T-helper 2 cell treated with Interferon-gamma antibody and Interleukin-4, amounts not matched to agents 100 ng/mL and 5 ng/mL, for 36 hours (primary cell): ENCODE data around the gene NTN4. TPM values are rescaled to one million over a fixed set of nuclear protein-coding genes. Genes with fewer than 3 reads are reported as not detected.
"Not testable (repeated sequence)": the region's sequence is repeated elsewhere in the genome, so short reads cannot be mapped to it uniquely, and the experiment has no call there.

Experiments
- intact Hi-C: fragments of 100-400 bp; cut with micrococcal nuclease; formaldehyde crosslinking; loops from one replicate; pipeline ENCODE4 v1.15.1; 2023
- total RNA-seq: library from RNA; stranded (reverse); gene quantifications from 2 replicates; pipeline ENCODE4 v1.2.3, GENCODE V29; 2022

The NTN4 gene
- total RNA-seq, 1 donor from 2014 or later: not detected

DNA sequence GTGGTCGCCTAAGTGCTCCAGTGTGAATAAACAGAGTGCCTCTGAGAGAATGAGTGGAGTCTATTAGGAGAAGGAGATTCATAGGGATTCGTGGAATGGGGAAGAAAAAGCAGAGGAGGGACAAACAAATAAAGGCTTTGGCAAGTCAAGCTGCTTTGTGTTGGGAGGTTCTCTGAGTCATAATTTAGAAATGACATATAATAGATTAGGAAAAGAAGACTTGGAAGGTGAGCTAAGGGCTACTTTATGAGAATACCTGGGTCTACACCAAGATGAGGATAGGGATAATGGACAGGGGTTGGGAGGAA is 6.4 kb upstream of the NTN4 start:
- intact Hi-C loops: no loop called here

DNA sequence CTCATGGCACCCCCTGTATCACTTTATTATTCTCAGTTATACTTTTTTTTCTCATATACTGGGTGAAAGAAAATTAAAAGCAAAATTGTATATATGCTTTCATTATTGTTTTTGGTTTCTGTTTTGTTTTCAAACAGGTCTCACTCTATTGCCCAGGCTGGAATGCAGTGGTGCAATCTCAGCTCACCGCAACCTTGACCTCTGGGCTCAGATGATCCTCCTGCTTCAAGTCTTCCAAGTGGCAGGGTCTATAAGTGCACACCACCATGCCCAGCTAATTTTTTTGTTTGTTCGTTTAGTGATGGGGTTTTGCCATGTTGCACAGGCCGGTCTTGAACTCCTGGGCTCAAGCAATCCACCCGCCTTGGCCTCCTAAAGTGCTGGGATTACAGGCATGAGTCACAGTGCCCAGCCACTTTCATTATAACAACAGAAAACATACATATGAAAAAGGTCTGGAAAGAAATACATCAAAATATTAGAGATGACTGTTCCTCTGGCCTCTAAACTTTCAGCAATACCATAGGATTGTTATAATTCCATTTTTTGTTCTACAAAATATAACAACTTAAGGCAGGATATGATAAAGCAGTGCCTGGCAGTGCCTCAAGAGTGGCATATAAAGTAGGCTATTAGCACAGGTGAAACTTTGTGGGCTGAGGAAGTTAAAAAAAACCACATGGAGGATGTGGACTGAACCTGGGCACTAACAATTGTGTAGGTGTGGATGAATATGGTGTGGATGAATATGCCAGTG is 5.8 kb upstream of the NTN4 start:
- intact Hi-C loops: no loop called here

- intact Hi-C loops: loop anchor here (1.0 to 5.0 kb wide), 2 partner anchors 207 to 239 kb away; partner anchors contain the start of gene USP44
Observed at GRCh38 chr12:95790917-95791849, 619 bp upstream of the NTN4 start.

- intact Hi-C loops: loop anchor here (1.0 to 5.0 kb wide), 2 partner anchors 209 to 237 kb away; partner anchors contain the start of gene USP44
Observed at GRCh38 chr12:95789126-95790032, 1.2 kb downstream of the NTN4 start.

DNA sequence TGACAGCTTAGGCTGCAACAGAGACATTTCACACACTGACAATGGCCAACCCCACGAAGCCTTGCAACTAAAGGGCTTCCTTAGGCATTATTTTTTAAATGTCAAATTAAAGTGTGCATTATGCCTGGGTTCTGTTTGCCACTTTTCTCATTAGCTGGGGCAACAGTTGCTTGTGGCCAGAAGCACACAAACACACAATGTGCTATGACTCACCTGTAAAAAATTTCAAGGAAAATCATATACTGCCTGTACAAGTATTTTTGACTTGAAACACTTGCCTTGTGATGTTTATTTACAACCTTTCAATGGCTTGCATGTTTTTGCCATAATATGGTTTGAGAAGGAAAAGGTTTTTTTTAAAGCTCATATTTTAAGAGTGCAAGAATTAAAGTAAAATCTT is 1.9 kb downstream of the NTN4 start:
- intact Hi-C loops: no loop called here

- intact Hi-C loops: no loop called here
Observed at GRCh38 chr12:95787274-95787818, 3.2 kb downstream of the NTN4 start.

DNA sequence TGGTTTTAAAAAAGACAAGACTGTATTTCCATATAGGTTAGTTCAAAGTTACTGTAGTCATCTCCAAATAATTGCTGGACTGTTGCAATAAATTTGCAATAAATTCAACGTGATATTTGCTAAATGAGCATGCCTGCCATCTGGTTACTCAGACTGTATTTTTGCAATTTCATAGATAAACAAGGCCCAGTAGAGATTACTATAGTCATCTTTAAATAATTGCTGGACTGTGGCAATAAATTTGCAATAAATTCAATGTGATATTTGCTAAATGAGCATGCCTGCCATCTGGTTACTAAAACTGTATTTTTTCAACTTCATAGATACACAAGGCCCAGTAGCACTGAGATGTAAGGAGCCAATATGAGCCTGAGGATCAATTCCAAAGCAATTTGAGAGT is 5.6 kb downstream of the NTN4 start:
- intact Hi-C loops: no loop called here

GRCh38 chr12:95784286-95784685 is 6.3 kb downstream of the NTN4 start:
- intact Hi-C loops: no loop called here

DNA sequence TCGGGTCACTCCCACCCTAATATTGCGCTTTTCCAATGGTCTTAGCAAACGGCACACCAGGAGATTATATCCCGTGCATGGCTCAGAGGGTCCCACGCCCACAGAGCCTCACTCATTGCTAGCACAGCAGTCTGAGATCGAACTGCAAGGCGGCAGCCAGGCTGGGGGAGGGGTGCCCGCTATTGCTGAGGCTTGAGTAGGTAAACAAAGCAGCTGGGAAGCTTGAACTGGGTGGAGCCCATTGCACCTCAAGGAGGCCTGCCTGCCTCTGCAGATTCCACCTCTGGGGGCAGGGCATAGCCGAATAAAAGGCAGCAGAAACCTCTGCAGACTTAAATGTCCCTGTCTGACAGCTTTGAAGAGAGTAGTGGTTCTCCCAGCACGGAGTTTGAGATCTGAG is 15.1 kb downstream of the NTN4 start:
- intact Hi-C loops: not testable (repeated sequence)

- intact Hi-C loops: no loop called here
Observed at GRCh38 chr12:95774311-95775045, 16.1 kb downstream of the NTN4 start.

- intact Hi-C loops: no loop called here
Observed at GRCh38 chr12:95773320-95773719, 17.2 kb downstream of the NTN4 start.

DNA sequence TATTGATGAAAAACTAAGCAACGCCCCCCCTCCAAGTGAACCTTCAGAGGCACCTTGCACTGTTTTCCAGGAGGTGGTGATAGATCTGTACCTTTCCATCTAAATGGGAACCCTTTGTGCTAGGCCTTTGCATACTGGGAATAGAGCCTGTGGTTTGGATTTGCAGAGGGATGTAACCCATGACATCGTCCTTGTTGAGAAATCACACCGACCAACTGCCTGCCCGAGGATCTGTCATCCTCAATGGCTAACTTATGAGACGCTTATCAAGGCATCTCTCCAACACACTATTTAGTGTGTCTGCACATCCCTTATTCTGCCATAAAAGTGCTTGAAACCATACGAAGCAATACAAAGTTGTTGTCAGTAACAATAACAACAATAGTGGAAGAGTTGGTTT is 22.9 kb downstream of the NTN4 start:
- intact Hi-C loops: no loop called here

DNA sequence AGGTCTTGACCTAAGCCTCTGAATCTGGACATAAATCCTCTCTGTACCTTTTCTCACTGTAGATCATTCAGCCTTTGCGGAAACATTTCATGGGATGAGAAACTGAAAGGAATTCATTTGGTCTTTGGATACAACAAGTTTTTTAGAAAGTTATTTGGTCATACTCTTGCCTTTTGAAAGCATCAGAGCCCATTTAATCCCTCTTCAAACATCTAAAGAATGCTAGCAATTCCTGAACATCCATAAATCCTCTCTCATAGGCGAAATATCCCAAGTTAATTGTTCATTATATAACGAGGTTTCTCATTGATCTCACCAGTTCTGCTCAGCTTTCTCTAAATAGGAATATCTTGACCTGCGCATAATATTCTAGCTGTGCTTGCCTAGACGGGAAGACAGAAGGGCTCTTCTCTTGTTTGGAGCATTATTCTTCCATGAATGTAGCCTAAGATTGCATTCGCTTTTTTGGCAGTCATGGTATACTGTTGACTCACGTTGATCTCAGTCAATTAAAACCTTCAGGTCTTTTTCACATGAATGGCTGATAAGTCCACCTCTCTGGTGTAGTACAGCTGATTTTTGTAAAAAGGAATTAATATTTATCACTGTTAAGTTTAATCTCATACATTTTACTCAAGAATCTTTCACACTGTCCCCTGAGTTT is 24.1 kb downstream of the NTN4 start:
- intact Hi-C loops: no loop called here

GRCh38 chr12:95764848-95765247 is 25.7 kb downstream of the NTN4 start:
- intact Hi-C loops: no loop called here

- intact Hi-C loops: no loop called here
Observed at GRCh38 chr12:95763809-95764253, 26.7 kb downstream of the NTN4 start.

GRCh38 chr12:95762123-95762785 is 28.3 kb downstream of the NTN4 start:
- intact Hi-C loops: no loop called here

DNA sequence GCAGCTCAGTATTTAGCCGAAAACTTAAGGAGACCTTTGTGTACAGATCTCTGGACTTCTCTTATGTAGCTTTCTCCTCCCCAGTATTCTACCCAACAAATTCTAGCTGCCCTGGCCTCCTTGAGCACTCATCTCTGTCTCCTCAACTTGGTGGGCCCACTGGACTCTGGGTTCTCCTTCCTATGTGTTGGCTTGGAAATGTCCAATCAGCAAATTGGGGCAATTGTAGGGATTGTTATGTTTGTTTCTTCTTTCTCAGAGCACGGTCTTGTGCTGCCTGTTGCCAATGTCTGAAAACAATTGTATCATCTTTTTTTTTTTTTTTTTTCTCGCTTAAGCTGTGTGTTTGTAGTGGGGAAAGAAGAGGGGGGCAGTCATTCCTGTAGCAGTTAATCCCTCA is 30.2 kb downstream of the NTN4 start:
- intact Hi-C loops: no loop called here

DNA sequence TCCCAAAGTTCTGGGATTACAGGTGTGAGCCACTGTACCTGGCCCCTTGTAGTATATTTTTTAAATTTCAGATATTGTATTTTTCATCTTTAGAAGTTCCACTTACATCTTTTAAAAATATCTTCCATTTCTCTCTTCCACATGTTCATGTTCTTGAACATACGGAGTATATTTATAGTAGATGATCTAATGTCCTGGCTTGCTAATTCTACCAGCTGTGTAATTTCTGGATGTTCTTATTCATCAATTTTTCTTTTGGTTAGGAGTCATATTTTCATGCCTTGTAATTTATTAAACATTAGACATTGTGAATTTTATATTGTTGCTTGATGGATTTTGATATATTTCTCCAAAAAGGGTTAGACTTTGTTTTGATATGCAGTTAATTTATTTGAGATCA is 30.8 kb downstream of the NTN4 start:
- intact Hi-C loops: no loop called here

GRCh38 chr12:95759039-95759438 is 31.5 kb downstream of the NTN4 start:
- intact Hi-C loops: no loop called here
